ENCODE results near the gene CAPN8. TPM values are rescaled to one million over a fixed set of nuclear protein-coding genes. Genes with fewer than 3 reads are reported as not detected.

The CAPN8 gene
- total RNA-seq, 1 donor from 2014 or later: not detected

- no peak for DNase-seq (ENCODE audit: low read depth)
- no peak for TF ChIP-seq CTCF (conservative IDR thresholded peaks at IDR 0.05; ENCODE audit: low read depth, low read length)
Measured at GRCh38 chr1:223711747-223712193, 46.3 kb upstream of the CAPN8 start.

GRCh38 chr1:223711173-223711572 is 45.7 kb upstream of the CAPN8 start:
- DNase-seq (ENCODE audit: low read depth): no peak
- no peak overlapping the region for H3K4me3 ChIP-seq (ENCODE audit: low read depth, low read length)

More at GRCh38 chr1:223711747-223712193, 46.3 kb upstream of the CAPN8 start:
- H3K4me3 ChIP-seq (ENCODE audit: low read depth, low read length): peak overlapping the region; percentile 53

GRCh38 chr1:223710179-223711133 is 45.0 kb upstream of the CAPN8 start:
- H3K4me3 ChIP-seq (ENCODE audit: low read depth, low read length): no peak overlapping the region
- no peak for DNase-seq (ENCODE audit: low read depth)
- TF ChIP-seq CTCF (conservative IDR thresholded peaks at IDR 0.05; ENCODE audit: low read depth, low read length): no peak

More at GRCh38 chr1:223711173-223711572, 45.7 kb upstream of the CAPN8 start:
- TF ChIP-seq CTCF (conservative IDR thresholded peaks at IDR 0.05; ENCODE audit: low read depth, low read length): no peak

- peak; percentile 45 for TF ChIP-seq CTCF (conservative IDR thresholded peaks at IDR 0.05; ENCODE audit: low read depth, low read length)
- no peak for DNase-seq (ENCODE audit: low read depth)
- no peak overlapping the region for H3K4me3 ChIP-seq (ENCODE audit: low read depth, low read length)
Measured at GRCh38 chr1:223709598-223709997, 44.1 kb upstream of the CAPN8 start.

- no peak for DNase-seq (ENCODE audit: low read depth)
- TF ChIP-seq CTCF (conservative IDR thresholded peaks at IDR 0.05; ENCODE audit: low read depth, low read length): no peak
- no peak overlapping the region for H3K4me3 ChIP-seq (ENCODE audit: low read depth, low read length)
Measured at GRCh38 chr1:223708651-223709268, 43.3 kb upstream of the CAPN8 start.

- no peak for DNase-seq (ENCODE audit: low read depth)
- H3K4me3 ChIP-seq (ENCODE audit: low read depth, low read length): peak overlapping the region; percentile 5
- TF ChIP-seq CTCF (conservative IDR thresholded peaks at IDR 0.05; ENCODE audit: low read depth, low read length): peak; percentile 45
Measured at GRCh38 chr1:223708001-223708359, 42.5 kb upstream of the CAPN8 start.

Data from epithelial cell of proximal tubule (primary cell).